PC-9 (cell line): ENCODE data around the gene PLA2G4A.

Experiments
- EZH2 ChIP-seq: fragments of 200-600 bp; sonication (generic); IDR thresholded peaks from 2 replicates; pipeline ENCODE4 v1.8.0; 2017; ENCODE audit warnings: antibody characterized with exemption, low read depth
- TF ChIP-seq, protein P1 (sequence below): fragments of 200-600 bp; sonication (generic); conservative IDR thresholded peaks from 2 replicates; pipeline ENCODE4 v1.6.1; 2017; ENCODE audit warnings: mixed run types, antibody characterized with exemption, mild to moderate bottlenecking, moderate library complexity

DNA sequence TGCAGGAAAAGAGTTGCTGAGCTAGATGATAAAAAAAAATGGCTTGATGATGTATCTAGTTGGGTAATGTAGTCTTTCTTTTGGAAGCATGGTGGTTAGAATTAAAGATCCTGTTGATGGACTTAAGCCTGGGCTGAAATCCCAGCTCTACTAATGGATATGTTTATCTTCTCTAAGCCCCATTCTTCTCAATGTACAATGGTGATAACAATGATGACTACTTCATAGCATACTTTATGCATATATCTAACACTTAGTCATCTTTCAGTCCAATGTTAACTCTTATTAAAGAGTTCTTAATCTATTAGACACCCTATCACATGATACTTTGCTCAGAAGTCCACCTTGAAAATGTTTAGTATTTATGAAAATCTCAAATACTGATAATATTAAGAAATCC, 189.5 kb downstream of the PLA2G4A start:
- TF ChIP-seq, protein P1, sequence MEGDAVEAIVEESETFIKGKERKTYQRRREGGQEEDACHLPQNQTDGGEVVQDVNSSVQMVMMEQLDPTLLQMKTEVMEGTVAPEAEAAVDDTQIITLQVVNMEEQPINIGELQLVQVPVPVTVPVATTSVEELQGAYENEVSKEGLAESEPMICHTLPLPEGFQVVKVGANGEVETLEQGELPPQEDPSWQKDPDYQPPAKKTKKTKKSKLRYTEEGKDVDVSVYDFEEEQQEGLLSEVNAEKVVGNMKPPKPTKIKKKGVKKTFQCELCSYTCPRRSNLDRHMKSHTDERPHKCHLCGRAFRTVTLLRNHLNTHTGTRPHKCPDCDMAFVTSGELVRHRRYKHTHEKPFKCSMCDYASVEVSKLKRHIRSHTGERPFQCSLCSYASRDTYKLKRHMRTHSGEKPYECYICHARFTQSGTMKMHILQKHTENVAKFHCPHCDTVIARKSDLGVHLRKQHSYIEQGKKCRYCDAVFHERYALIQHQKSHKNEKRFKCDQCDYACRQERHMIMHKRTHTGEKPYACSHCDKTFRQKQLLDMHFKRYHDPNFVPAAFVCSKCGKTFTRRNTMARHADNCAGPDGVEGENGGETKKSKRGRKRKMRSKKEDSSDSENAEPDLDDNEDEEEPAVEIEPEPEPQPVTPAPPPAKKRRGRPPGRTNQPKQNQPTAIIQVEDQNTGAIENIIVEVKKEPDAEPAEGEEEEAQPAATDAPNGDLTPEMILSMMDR: no peak
- no peak for TF ChIP-seq EZH2
